H1 (cell line): Measurements from ENCODE around the gene NUDT7.

ENCODE experiments used
- CTCF ChIP-seq, 3 experiments: IDR thresholded peaks; 1 replicate in 2 of 3; 2 replicates in 1 of 3; pipeline versions ENCODE4 v1.5.1 to v1.6.1; 2011; ENCODE audit warnings: low read length in 3 of 3, mild to moderate bottlenecking in 3 of 3, inconsistent platforms in 2 of 3, low read depth in 1 of 3, moderate library complexity in 1 of 3; ENCODE audit not compliant: insufficient read depth in 1 of 3; ENCODE audit errors: control extremely low read depth in 1 of 3
- E2F6 ChIP-seq: IDR thresholded peaks from 2 replicates; pipeline ENCODE4 v1.6.1; 2012; ENCODE audit warnings: inconsistent platforms
- JUN ChIP-seq: IDR thresholded peaks from 2 replicates; pipeline ENCODE4 v1.6.1; 2011; ENCODE audit warnings: low read depth, mild to moderate bottlenecking, improper control_type of control experiment, low read length
- PHF8 ChIP-seq: fragments of 200-600 bp; sonication (generic); conservative IDR thresholded peaks from 2 replicates; pipeline ENCODE4 v1.7.1; 2012; ENCODE audit warnings: low read depth, mild to moderate bottlenecking, inconsistent platforms, low read length, moderate library complexity
- POLR2AphosphoS5 ChIP-seq: IDR thresholded peaks from 2 replicates; pipeline ENCODE4 v1.6.1; 2011; ENCODE audit warnings: low read depth, low read length
- TEAD4 ChIP-seq: IDR thresholded peaks from 2 replicates; pipeline ENCODE4 v1.6.1; 2012; ENCODE audit warnings: low read depth, low read length, inconsistent platforms, mixed read lengths
- USF2 ChIP-seq: IDR thresholded peaks from 2 replicates; pipeline ENCODE4 v1.6.1; 2011; ENCODE audit warnings: low read length, improper control_type of control experiment

GRCh38 chr16:77787452-77787851, 65.1 kb downstream of the NUDT7 start:
- no peak for TF ChIP-seq CTCF (IDR thresholded peaks at IDR 0.05; ENCODE audit: control extremely low read depth in 1 of 3, insufficient read depth in 1 of 3, low read depth in 1 of 3, low read length in 3 of 3)
- TF ChIP-seq USF2 = no peak
- TF ChIP-seq PHF8 = no peak
- TF ChIP-seq E2F6 = no peak
- no peak for TF ChIP-seq TEAD4
- no peak for TF ChIP-seq POLR2AphosphoS5
- no peak for TF ChIP-seq JUN
